GM18951 (cell line): ENCODE measurements around the gene PI4KA.

ENCODE experiments used
- POLR2A ChIP-seq: IDR thresholded peaks from 4 replicates; pipeline ENCODE4 v1.6.1; 2011; ENCODE audit warnings: mild to moderate bottlenecking; ENCODE audit not compliant: insufficient read length, insufficient read depth; ENCODE audit errors: extremely low read depth
- in situ Hi-C: fragments of 300-500 bp; cut with MboI; formaldehyde crosslinking; loops from one replicate; pipeline ENCODE4 v1.12.0; 2022; ENCODE audit warnings: low sequenced_read_pairs, mixed read lengths, inconsistent platforms; ENCODE audit not compliant: unreplicated experiment

PI4KA gene

GRCh38 chr22:20748082-20748481 is 110.5 kb downstream of the PI4KA start:
- in situ Hi-C loops = loop anchor here (25.0 kb wide), 1 partner anchor 739 kb away; no protein-coding TSS in a partner anchor
- no peak for TF ChIP-seq POLR2A

GRCh38 chr22:20747223-20747622 is 111.4 kb downstream of the PI4KA start:
- TF ChIP-seq POLR2A = no peak
- in situ Hi-C loops = loop anchor here (25.0 kb wide), 1 partner anchor 740 kb away; no protein-coding TSS in a partner anchor

- in situ Hi-C loops = loop anchor here (25.0 kb wide), 1 partner anchor 741 kb away; no protein-coding TSS in a partner anchor
- no peak for TF ChIP-seq POLR2A
Observed at GRCh38 chr22:20746431-20747189, 112.0 kb downstream of the PI4KA start.

- in situ Hi-C loops = loop anchor here (25.0 kb wide), 1 partner anchor 742 kb away; no protein-coding TSS in a partner anchor
- TF ChIP-seq POLR2A = no peak
Observed at GRCh38 chr22:20745119-20745518, 113.5 kb downstream of the PI4KA start.

- in situ Hi-C loops = loop anchor here (25.0 kb wide), 1 partner anchor 743 kb away; no protein-coding TSS in a partner anchor
- TF ChIP-seq POLR2A = no peak
Observed at GRCh38 chr22:20744456-20744855, 114.2 kb downstream of the PI4KA start.

- TF ChIP-seq POLR2A = no peak
Observed at GRCh38 chr22:20742764-20743163, 115.8 kb downstream of the PI4KA start.

GRCh38 chr22:20741634-20742581 is 116.7 kb downstream of the PI4KA start:
- in situ Hi-C loops = loop anchor here (25.0 kb wide), 1 partner anchor 745 kb away; no protein-coding TSS in a partner anchor
- no peak for TF ChIP-seq POLR2A

More at GRCh38 chr22:20742764-20743163, 115.8 kb downstream of the PI4KA start:
- in situ Hi-C loops = loop anchor here (25.0 kb wide), 1 partner anchor 745 kb away; no protein-coding TSS in a partner anchor

- in situ Hi-C loops = loop anchor here (25.0 kb wide), 1 partner anchor 746 kb away; no protein-coding TSS in a partner anchor
- TF ChIP-seq POLR2A = no peak
Observed at GRCh38 chr22:20741008-20741633, 117.5 kb downstream of the PI4KA start.

GRCh38 chr22:20740222-20740951 is 118.2 kb downstream of the PI4KA start:
- TF ChIP-seq POLR2A = no peak
- in situ Hi-C loops = loop anchor here (25.0 kb wide), 1 partner anchor 747 kb away; no protein-coding TSS in a partner anchor

GRCh38 chr22:20738394-20739089 is 120.1 kb downstream of the PI4KA start:
- TF ChIP-seq POLR2A = no peak
- in situ Hi-C loops = loop anchor here (25.0 kb wide), 1 partner anchor 749 kb away; no protein-coding TSS in a partner anchor

- in situ Hi-C loops = loop anchor here (25.0 kb wide), 1 partner anchor 750 kb away; no protein-coding TSS in a partner anchor
Observed at GRCh38 chr22:20736891-20737290, 121.7 kb downstream of the PI4KA start.

GRCh38 chr22:20735356-20736162 is 123.1 kb downstream of the PI4KA start:
- in situ Hi-C loops = loop anchor here (25.0 kb wide), 1 partner anchor 752 kb away; no protein-coding TSS in a partner anchor

- in situ Hi-C loops = loop anchor here (25.0 kb wide), 1 partner anchor 755 kb away; no protein-coding TSS in a partner anchor
Observed at GRCh38 chr22:20732431-20732830, 126.2 kb downstream of the PI4KA start.
